NCI-H2107 (cell line): ENCODE measurements around the gene GRIN2C.
"Not testable (repeated sequence)": the region's sequence is repeated elsewhere in the genome, so short reads cannot be mapped to it uniquely, and the experiment has no call there.

Experiments used
- DNase-seq: peaks from one replicate; lab custom pipeline; 2025; lab: John Stamatoyannopoulos, UW

GRIN2C gene

GRCh38 chr17:74859459-74860228, at the start of gene GRIN2C:
TSS of gene GRIN2C (minus strand) at chr17:74859885. CDS start at chr17:74855092, 4,793 bp downstream.
- DNase-seq = no peak

GRCh38 chr17:74909097-74909496, 49.4 kb upstream of the GRIN2C start:
- DNase-seq = not testable (repeated sequence)

- DNase-seq = no peak
These were observed 47.3 kb upstream of the GRIN2C start for GRCh38 chr17:74907012-74907411.

- DNase-seq = not testable (repeated sequence)
These were observed 46.6 kb upstream of the GRIN2C start for GRCh38 chr17:74906214-74906793.

- DNase-seq = no peak
These were observed 45.2 kb upstream of the GRIN2C start for GRCh38 chr17:74904687-74905409.

GRCh38 chr17:74903671-74904070, 44.0 kb upstream of the GRIN2C start:
- DNase-seq = no peak

- DNase-seq = no peak
These were observed 43.3 kb upstream of the GRIN2C start for GRCh38 chr17:74903034-74903433.

- DNase-seq = no peak
These were observed 41.9 kb upstream of the GRIN2C start for GRCh38 chr17:74901353-74902135.

GRCh38 chr17:74900208-74900607, 40.5 kb upstream of the GRIN2C start:
- DNase-seq = no peak

GRCh38 chr17:74898376-74898946, 38.8 kb upstream of the GRIN2C start:
- DNase-seq = no peak

- DNase-seq = no peak
These were observed 34.4 kb upstream of the GRIN2C start for GRCh38 chr17:74893936-74894671.

GRCh38 chr17:74892974-74893911, 33.6 kb upstream of the GRIN2C start, which contains the start of gene FADS6:
TSS of gene FADS6 (minus strand) at chr17:74893633. CDS start at chr17:74893595, 38 bp downstream.
- DNase-seq = no peak

- no peak for DNase-seq
These were observed 32.5 kb upstream of the GRIN2C start for GRCh38 chr17:74892013-74892841.

GRCh38 chr17:74890554-74890953, 30.9 kb upstream of the GRIN2C start:
- DNase-seq = no peak

- DNase-seq = no peak
These were observed 28.8 kb upstream of the GRIN2C start for GRCh38 chr17:74888469-74888868.

GRCh38 chr17:74883241-74883745, 23.6 kb upstream of the GRIN2C start:
- no peak for DNase-seq

GRCh38 chr17:74882517-74883240, 23.0 kb upstream of the GRIN2C start:
- DNase-seq = no peak

GRCh38 chr17:74881073-74881472, 21.4 kb upstream of the GRIN2C start:
- DNase-seq = no peak
